ENCODE data around the gene SUPT3H. TPM values are rescaled to one million over a fixed set of nuclear protein-coding genes. Genes with fewer than 3 reads are reported as not detected.

SUPT3H gene
- total and polyA plus RNA-seq, 2 of the 13 experiments (the other 11 are each of a cell fraction or from before 2014, with no cell fraction given), result 11.9 to 36.1 TPM

DNA sequence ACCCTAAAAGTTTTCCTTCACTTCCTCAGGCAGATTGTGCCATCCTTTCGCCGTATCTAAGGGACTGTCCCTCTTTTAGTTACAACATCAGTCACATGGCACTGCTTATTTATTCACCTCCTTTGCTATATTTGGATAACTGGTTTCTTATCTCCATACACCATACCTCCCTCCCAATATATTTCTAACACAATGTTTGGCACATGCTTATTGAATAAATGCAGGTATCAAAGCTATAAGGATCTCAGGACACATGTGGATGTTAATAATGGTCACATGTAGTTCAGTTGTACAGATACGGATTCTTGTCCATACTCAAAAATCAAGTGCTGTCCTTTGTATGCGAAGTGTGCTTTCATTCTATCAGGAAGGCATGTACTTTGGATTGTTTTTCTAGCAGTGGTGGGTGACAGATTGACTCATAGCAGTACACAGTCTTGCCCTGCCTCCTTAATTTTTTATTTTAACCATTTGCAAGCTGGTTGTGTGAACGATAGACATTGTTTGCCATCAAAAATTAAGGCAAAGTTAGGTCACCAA is 456.7 kb downstream of the SUPT3H start (continued):
- TF ChIP-seq ZBTB3 (CRISPR knock-in tag; IDR thresholded peaks at IDR 0.05; ENCODE audit: borderline replicate concordance, low read depth), result no peak
- TF ChIP-seq, protein P1, sequence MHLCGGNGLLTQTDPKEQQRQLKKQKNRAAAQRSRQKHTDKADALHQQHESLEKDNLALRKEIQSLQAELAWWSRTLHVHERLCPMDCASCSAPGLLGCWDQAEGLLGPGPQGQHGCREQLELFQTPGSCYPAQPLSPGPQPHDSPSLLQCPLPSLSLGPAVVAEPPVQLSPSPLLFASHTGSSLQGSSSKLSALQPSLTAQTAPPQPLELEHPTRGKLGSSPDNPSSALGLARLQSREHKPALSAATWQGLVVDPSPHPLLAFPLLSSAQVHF (CRISPR knock-in tag; IDR thresholded peaks at IDR 0.05), result no peak
- TF ChIP-seq NFE2 (CRISPR knock-in tag; IDR thresholded peaks at IDR 0.05), result no peak
- peak; percentile 79 for TF ChIP-seq ARNTL (CRISPR knock-in tag; IDR thresholded peaks at IDR 0.05)
- TF ChIP-seq ZNF350 (CRISPR knock-in tag; IDR thresholded peaks at IDR 0.05; ENCODE audit: borderline replicate concordance, low read depth), result no peak
- no peak for TF ChIP-seq RBM39 (IDR thresholded peaks at IDR 0.05; ENCODE audit: low read depth, low read length, poor library complexity, severe bottlenecking)
- TF ChIP-seq, protein P2, sequence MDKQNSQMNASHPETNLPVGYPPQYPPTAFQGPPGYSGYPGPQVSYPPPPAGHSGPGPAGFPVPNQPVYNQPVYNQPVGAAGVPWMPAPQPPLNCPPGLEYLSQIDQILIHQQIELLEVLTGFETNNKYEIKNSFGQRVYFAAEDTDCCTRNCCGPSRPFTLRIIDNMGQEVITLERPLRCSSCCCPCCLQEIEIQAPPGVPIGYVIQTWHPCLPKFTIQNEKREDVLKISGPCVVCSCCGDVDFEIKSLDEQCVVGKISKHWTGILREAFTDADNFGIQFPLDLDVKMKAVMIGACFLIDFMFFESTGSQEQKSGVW (CRISPR knock-in tag; IDR thresholded peaks at IDR 0.05; ENCODE audit: borderline replicate concordance), result no peak
- no peak for TF ChIP-seq ZNF260 (CRISPR knock-in tag; IDR thresholded peaks at IDR 0.05; ENCODE audit: borderline replicate concordance, low read depth)
- TF ChIP-seq, protein P3, sequence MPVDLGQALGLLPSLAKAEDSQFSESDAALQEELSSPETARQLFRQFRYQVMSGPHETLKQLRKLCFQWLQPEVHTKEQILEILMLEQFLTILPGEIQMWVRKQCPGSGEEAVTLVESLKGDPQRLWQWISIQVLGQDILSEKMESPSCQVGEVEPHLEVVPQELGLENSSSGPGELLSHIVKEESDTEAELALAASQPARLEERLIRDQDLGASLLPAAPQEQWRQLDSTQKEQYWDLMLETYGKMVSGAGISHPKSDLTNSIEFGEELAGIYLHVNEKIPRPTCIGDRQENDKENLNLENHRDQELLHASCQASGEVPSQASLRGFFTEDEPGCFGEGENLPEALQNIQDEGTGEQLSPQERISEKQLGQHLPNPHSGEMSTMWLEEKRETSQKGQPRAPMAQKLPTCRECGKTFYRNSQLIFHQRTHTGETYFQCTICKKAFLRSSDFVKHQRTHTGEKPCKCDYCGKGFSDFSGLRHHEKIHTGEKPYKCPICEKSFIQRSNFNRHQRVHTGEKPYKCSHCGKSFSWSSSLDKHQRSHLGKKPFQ (CRISPR knock-in tag; IDR thresholded peaks at IDR 0.05; ENCODE audit: insufficient replicate concordance), result no peak
- TF ChIP-seq, protein P4, sequence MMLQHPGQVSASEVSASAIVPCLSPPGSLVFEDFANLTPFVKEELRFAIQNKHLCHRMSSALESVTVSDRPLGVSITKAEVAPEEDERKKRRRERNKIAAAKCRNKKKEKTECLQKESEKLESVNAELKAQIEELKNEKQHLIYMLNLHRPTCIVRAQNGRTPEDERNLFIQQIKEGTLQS (CRISPR knock-in tag; IDR thresholded peaks at IDR 0.05), result no peak
- peak; percentile 75 for TF ChIP-seq TEAD3 (CRISPR knock-in tag; optimal IDR thresholded peaks at IDR 0.05; ENCODE audit: borderline replicate concordance)
- no peak for TF ChIP-seq ZNF746 (CRISPR knock-in tag; IDR thresholded peaks at IDR 0.05)
- no peak for TF ChIP-seq KAT7 (CRISPR knock-in tag; IDR thresholded peaks at IDR 0.05; ENCODE audit: borderline replicate concordance)
- TF ChIP-seq, protein P5, sequence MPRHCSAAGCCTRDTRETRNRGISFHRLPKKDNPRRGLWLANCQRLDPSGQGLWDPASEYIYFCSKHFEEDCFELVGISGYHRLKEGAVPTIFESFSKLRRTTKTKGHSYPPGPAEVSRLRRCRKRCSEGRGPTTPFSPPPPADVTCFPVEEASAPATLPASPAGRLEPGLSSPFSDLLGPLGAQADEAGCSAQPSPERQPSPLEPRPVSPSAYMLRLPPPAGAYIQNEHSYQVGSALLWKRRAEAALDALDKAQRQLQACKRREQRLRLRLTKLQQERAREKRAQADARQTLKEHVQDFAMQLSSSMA (CRISPR knock-in tag; IDR thresholded peaks at IDR 0.05), result no peak
- no peak for TF ChIP-seq RNF2 (conservative IDR thresholded peaks at IDR 0.05; ENCODE audit: low read depth)
- TF ChIP-seq SRY (CRISPR knock-in tag; IDR thresholded peaks at IDR 0.05), result no peak
- TF ChIP-seq ZNF543 (CRISPR knock-in tag; IDR thresholded peaks at IDR 0.05), result no peak
- TF ChIP-seq ZNF761 (CRISPR knock-in tag; conservative IDR thresholded peaks at IDR 0.05), result 0 out of 2 replicates have a peak, but pooled peaks have one; percentile 19
- TF ChIP-seq NFYC (CRISPR knock-in tag; IDR thresholded peaks at IDR 0.05), result no peak
- peak; percentile 36; the same call in 1 of the 2 replicates for TF ChIP-seq FOXK2 (IDR thresholded peaks at IDR 0.05)
- no peak for TF ChIP-seq ZNF7 (CRISPR knock-in tag; IDR thresholded peaks at IDR 0.05)
- TF ChIP-seq BCL6 (CRISPR knock-in tag; IDR thresholded peaks at IDR 0.05), result no peak
- no peak for TF ChIP-seq ZNF780A (CRISPR knock-in tag; IDR thresholded peaks at IDR 0.05)
- TF ChIP-seq, protein P6, sequence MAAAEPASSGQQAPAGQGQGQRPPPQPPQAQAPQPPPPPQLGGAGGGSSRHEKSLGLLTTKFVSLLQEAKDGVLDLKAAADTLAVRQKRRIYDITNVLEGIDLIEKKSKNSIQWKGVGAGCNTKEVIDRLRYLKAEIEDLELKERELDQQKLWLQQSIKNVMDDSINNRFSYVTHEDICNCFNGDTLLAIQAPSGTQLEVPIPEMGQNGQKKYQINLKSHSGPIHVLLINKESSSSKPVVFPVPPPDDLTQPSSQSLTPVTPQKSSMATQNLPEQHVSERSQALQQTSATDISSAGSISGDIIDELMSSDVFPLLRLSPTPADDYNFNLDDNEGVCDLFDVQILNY (CRISPR knock-in tag; conservative IDR thresholded peaks at IDR 0.05), result no peak

Data from HepG2 (cell line).